Subcutaneous adipose tissue (tissue), 4 donors: ENCODE data around the gene DTNB. TPM values are rescaled to one million over a fixed set of nuclear protein-coding genes. Genes with fewer than 3 reads are reported as not detected.

Experiments used
- total RNA-seq, 4 donors: library from RNA; depleted of rRNA; stranded (reverse); fragments of >200 nt; gene quantifications; one replicate each; pipeline ENCODE4 v1.1.0, GENCODE V29; 2016
- TF ChIP-seq, protein P1 (sequence below): fragments of 450-650 bp; IDR thresholded peaks from one replicate; pipeline ENCODE4 v1.5.1; 2016; ENCODE audit warnings: low read depth, mild to moderate bottlenecking, control low read depth, antibody characterized with exemption, moderate library complexity

DTNB gene
- total RNA-seq, 4 donors from 2014 or later: 4.6 to 11.6 (median 7.3) TPM

DNA sequence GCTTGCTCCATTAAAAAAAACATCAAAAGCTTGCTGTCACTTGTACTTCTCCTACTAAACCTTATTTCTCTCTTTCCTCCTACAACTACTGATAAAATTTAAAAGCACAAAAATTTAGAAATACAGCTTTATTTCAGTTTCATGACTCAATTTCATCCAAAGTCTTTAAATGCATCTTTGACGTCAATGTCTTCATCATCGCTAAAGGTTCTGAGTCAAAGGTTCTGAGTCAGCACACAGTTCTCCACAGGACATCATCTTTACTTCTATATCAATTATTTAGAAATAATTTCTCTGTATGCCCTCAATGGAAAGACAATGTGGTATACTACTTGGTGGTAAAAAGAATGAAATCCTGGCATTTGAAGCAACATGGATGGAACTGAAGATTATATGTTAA lies 167.8 kb downstream of the DTNB start:
- TF ChIP-seq, protein P1, sequence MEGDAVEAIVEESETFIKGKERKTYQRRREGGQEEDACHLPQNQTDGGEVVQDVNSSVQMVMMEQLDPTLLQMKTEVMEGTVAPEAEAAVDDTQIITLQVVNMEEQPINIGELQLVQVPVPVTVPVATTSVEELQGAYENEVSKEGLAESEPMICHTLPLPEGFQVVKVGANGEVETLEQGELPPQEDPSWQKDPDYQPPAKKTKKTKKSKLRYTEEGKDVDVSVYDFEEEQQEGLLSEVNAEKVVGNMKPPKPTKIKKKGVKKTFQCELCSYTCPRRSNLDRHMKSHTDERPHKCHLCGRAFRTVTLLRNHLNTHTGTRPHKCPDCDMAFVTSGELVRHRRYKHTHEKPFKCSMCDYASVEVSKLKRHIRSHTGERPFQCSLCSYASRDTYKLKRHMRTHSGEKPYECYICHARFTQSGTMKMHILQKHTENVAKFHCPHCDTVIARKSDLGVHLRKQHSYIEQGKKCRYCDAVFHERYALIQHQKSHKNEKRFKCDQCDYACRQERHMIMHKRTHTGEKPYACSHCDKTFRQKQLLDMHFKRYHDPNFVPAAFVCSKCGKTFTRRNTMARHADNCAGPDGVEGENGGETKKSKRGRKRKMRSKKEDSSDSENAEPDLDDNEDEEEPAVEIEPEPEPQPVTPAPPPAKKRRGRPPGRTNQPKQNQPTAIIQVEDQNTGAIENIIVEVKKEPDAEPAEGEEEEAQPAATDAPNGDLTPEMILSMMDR: no peak

DNA sequence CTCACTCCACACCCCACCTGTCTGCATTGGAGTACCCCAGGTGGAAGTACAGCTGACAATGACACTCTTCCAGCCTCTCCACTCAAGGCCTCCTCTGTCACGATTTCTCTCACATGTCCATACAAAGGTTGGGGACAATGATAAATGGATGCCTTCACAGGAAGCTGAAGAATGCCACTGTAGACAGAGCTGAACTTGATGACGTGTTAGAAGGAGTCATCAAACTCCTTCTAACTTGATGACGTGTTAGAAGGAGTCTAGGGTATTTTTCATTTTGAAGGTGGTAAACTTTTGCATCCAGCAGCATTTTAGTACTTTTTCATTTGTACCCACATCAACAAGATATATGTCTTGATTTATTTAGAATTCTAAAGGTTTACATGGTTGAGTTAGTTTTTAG lies 168.2 kb downstream of the DTNB start:
- TF ChIP-seq, protein P1: no peak

DNA sequence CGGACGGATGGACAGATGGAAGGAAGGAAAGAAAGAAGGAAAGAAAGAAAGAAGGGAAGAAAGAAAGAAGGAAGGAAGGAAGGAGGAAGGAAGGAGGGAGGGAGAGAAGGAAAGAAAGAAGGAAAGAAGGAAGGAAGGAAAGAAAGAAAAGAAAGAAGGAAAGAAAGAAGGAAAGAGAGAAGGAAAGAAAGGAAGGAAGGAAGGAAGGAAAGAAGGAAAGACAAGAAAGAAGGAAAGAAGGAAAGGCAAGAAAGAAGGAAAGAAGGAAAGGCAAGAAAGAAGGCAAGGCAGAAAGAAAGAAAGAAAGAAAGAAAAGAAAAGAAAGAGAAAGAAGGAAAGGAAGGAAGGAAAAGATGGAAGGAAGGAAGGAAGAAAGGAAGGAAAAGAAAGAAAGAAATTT lies 169.1 kb downstream of the DTNB start:
- TF ChIP-seq, protein P1: no peak

DNA sequence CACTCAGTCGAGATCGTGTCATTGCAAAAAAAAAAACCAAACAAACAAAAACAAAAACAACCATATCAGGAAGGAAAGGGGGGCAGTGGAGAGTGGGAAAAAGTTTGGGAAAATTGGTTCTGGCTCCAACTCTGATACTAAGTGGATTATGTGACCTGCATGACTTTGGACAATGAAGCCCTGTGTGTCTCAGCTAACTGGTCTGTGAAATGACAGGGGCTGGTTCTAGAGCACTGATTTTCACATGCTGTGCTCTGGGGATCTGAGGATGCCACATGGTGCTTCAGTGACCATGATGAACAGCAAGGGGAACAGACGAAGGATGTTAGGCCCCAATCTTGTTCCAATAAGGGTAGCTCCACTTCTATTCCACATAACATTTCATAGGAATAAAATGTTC lies 174.2 kb downstream of the DTNB start:
- TF ChIP-seq, protein P1: no peak

DNA sequence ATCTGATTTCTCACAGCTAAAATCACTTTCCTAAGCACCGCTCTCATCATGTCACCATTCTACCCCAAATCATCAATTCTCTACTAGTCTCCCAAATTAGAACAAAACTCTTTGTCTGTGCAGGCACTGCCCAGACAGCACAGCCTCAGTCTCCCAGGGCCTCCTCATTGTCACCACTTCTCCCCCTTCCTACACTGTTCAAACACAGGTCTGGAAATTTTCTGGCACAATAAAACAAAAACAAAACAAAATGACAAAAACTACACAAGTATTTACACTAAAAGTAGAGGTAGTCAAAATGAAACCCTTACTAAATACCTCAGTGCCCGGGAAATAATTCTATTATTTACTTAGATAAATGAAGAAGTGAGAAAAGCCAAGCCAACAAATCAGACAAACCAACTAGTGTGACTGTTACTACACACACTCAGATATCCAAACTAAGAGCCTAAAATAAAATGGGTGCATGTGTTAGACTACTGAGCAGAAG lies 175.4 kb downstream of the DTNB start:
- TF ChIP-seq, protein P1: no peak

DNA sequence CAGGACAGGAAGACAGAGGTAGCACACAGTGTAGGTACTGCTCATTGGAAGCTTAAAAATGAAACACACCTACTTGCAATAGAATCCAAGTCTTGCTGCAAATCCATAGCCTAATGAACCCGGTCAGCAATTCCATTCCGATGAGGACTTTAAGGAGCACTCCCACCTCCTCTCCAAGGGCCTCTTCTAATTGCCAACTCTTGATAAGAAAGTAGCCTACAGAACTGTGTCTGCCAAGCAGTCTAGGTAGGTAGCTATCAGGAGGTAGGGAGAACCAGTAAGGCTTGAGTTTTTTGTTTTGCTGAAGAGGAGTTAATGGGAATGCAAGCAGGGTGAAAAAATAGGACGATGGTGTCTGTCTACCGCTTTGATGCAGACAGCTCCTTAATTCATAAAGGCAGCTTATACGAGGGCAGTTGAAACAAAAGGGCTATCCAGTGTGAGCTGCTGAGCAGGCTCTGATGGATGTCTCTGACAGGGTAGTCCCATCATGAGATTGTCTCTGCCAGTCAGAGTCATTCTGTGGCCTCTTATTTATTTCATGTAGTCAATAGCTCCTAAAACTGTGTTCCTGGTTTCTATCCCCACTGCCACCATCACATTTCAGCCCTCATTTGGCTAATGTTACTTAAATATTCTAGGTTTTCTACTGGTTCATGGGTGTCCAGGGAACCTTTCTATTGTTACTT lies 176.0 kb downstream of the DTNB start:
- TF ChIP-seq, protein P1: no peak

DNA sequence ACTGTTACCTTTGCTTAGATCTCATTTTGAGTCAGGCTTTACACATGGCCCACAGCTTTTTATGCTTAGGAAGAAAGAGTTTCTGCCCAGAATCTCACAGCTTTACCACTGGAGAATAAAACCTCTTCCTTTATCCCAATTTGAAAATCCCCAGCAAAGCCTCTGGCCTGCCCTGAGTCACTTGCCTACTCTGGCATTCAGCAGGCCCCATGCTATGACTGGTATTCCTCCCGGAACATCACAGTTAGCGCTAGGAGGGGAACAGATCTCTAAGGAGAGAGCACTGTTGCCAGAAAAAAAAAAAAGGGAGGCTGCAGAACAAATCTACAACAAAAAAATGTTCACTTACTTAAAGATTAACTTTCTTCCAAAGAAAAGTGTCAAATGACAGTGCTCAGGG lies 178.8 kb downstream of the DTNB start:
- TF ChIP-seq, protein P1: no peak
